H9 (cell line): Measurements from ENCODE around the gene PNPLA7. TPM values are rescaled to one million over a fixed set of nuclear protein-coding genes. Genes with fewer than 3 reads are reported as not detected.

ENCODE experiments used
- DNase-seq: peaks from one replicate; pipeline ENCODE4 v3.0.0-alpha.2; 2017
- H2AFZ ChIP-seq: one replicate; pipeline ENCODE4 v1.6.1; 2013; ENCODE audit warnings: mild to moderate bottlenecking, low read length, control low read depth, moderate library complexity
- H2AK5ac ChIP-seq: 2 replicates; pipeline ENCODE4 v1.6.1; 2013; ENCODE audit warnings: low read length, control low read depth, mixed read lengths; ENCODE audit not compliant: insufficient read length
- H2BK120ac ChIP-seq: one replicate; pipeline ENCODE4 v1.6.1; 2013; ENCODE audit warnings: low read depth, mild to moderate bottlenecking, low read length, control low read depth, inconsistent platforms; ENCODE audit not compliant: poor library complexity, severe bottlenecking
- H2BK12ac ChIP-seq: 2 replicates; pipeline ENCODE4 v1.6.1; 2013; ENCODE audit warnings: low read length, control low read depth, mixed read lengths, low read depth; ENCODE audit not compliant: insufficient read length
- H2BK15ac ChIP-seq: 2 replicates; pipeline ENCODE4 v1.6.1; 2013; ENCODE audit warnings: low read depth, low read length, control low read depth
- H2BK20ac ChIP-seq: one replicate; pipeline ENCODE4 v1.6.1; 2013; ENCODE audit warnings: low read depth, mild to moderate bottlenecking, low read length, control low read depth, inconsistent platforms; ENCODE audit not compliant: poor library complexity, severe bottlenecking
- H2BK5ac ChIP-seq: 2 replicates; pipeline ENCODE4 v1.6.1; 2013; ENCODE audit warnings: low read length, control low read depth, mixed read lengths; ENCODE audit not compliant: insufficient read length
- H3K14ac ChIP-seq: 2 replicates; pipeline ENCODE4 v1.6.1; 2013; ENCODE audit warnings: low read length, control low read depth; ENCODE audit not compliant: insufficient read depth
- H3K18ac ChIP-seq: 2 replicates; pipeline ENCODE4 v1.6.1; 2013; ENCODE audit warnings: low read depth, mild to moderate bottlenecking, mixed read lengths, low read length, control low read depth; ENCODE audit not compliant: insufficient read length
- H3K23ac ChIP-seq: 2 replicates; pipeline ENCODE4 v1.6.1; 2013; ENCODE audit warnings: low read length, control low read depth, mixed read lengths, low read depth; ENCODE audit not compliant: insufficient read length
- H3K23me2 ChIP-seq: 2 replicates; pipeline ENCODE4 v1.6.1; 2013; ENCODE audit warnings: low read depth, mild to moderate bottlenecking, mixed read lengths, low read length, control low read depth; ENCODE audit not compliant: insufficient read length, poor library complexity, severe bottlenecking
- H3K27ac ChIP-seq: 2 replicates; pipeline ENCODE4 v1.5.1; 2013; ENCODE audit warnings: low read length, control low read depth, mixed read lengths, low read depth; ENCODE audit not compliant: insufficient read length
- H3K27me3 ChIP-seq: 2 replicates; pipeline ENCODE4 v1.6.1; 2013; ENCODE audit warnings: low read length, control low read depth, inconsistent platforms; ENCODE audit not compliant: insufficient read depth
- H3K4ac ChIP-seq: 2 replicates; pipeline ENCODE4 v1.6.1; 2013; ENCODE audit warnings: low read depth, mild to moderate bottlenecking, control low read depth, inconsistent platforms, low read length, moderate library complexity
- H3K4me1 ChIP-seq: 2 replicates; pipeline ENCODE4 v1.6.1; 2013; ENCODE audit warnings: low read length, control low read depth, inconsistent platforms; ENCODE audit not compliant: insufficient read depth
- H3K4me2 ChIP-seq: 2 replicates; pipeline ENCODE4 v1.6.1; 2013; ENCODE audit warnings: low read length, control low read depth, mixed read lengths; ENCODE audit not compliant: insufficient read length, insufficient read depth
- H3K56ac ChIP-seq: 2 replicates; pipeline ENCODE4 v1.6.1; 2013; ENCODE audit warnings: low read depth, mild to moderate bottlenecking, mixed read lengths, low read length, control low read depth; ENCODE audit not compliant: insufficient read length
- H3K79me1 ChIP-seq: 2 replicates; pipeline ENCODE4 v1.6.1; 2013; ENCODE audit warnings: low read depth, mild to moderate bottlenecking, moderate library complexity, low read length, control low read depth, inconsistent platforms; ENCODE audit not compliant: insufficient read depth, poor library complexity, severe bottlenecking
- H3K79me2 ChIP-seq: 2 replicates; pipeline ENCODE4 v1.6.1; 2013; ENCODE audit warnings: low read length, control low read depth, inconsistent platforms; ENCODE audit not compliant: insufficient read depth
- H3K9ac ChIP-seq: 2 replicates; pipeline ENCODE4 v1.6.1; 2013; ENCODE audit warnings: low read length, control low read depth, mixed read lengths; ENCODE audit not compliant: insufficient read length; ENCODE audit errors: extremely low read depth
- H3K9me3 ChIP-seq: one replicate; pipeline ENCODE4 v1.6.1; 2013; ENCODE audit warnings: low read depth, low read length, inconsistent platforms; ENCODE audit not compliant: control insufficient read depth
- H3T11ph ChIP-seq: one replicate; pipeline ENCODE4 v1.6.1; 2013; ENCODE audit warnings: mild to moderate bottlenecking, low read length, control low read depth, inconsistent platforms
- H4K20me1 ChIP-seq: one replicate; pipeline ENCODE4 v1.6.1; 2013; ENCODE audit not compliant: control insufficient read depth, insufficient read length, insufficient read depth
- H4K5ac ChIP-seq: 2 replicates; pipeline ENCODE4 v1.6.1; 2013; ENCODE audit warnings: low read depth, mild to moderate bottlenecking, mixed read lengths, low read length, control low read depth; ENCODE audit not compliant: insufficient read length
- H4K8ac ChIP-seq: replicated peaks from 2 replicates; pipeline ENCODE4 v1.6.1; 2013; ENCODE audit warnings: low read length, control low read depth, mixed read lengths, low read depth; ENCODE audit not compliant: insufficient read length
- H4K91ac ChIP-seq: 2 replicates; pipeline ENCODE4 v1.6.1; 2013; ENCODE audit warnings: low read depth, mild to moderate bottlenecking, moderate library complexity, mixed read lengths, low read length, control low read depth; ENCODE audit not compliant: insufficient read length
- H3K27ac Mint-ChIP-seq, 3 experiments: 2 replicates in 2 of 3; 3 replicates in 1 of 3; pipeline ENCODE4 v1.8.0; 2020 to 2021; ENCODE audit warnings: mixed read lengths in 3 of 3, mild to moderate bottlenecking in 1 of 3, moderate library complexity in 1 of 3
- H3K27me3 Mint-ChIP-seq: 2 replicates; pipeline ENCODE4 v1.8.0; 2021; ENCODE audit warnings: low read depth, mild to moderate bottlenecking, moderate library complexity, mixed read lengths
- H3K36me3 Mint-ChIP-seq, 3 experiments: 2 replicates in 2 of 3; 3 replicates in 1 of 3; pipeline ENCODE4 v1.8.0; 2020 to 2021; ENCODE audit warnings: low read depth in 3 of 3, mixed read lengths in 3 of 3; ENCODE audit not compliant: insufficient read depth in 1 of 3
- H3K4me1 Mint-ChIP-seq, 2 experiments: 2 replicates each; pipeline ENCODE4 v1.8.0; 2020; ENCODE audit warnings: mixed read lengths in 2 of 2
- H3K4me3 Mint-ChIP-seq, 2 experiments: 2 replicates in 1 of 2; 3 replicates in 1 of 2; pipeline ENCODE4 v1.8.0; 2020 to 2021; ENCODE audit warnings: mild to moderate bottlenecking in 2 of 2, mixed read lengths in 2 of 2, moderate library complexity in 1 of 2
- H3K9me3 Mint-ChIP-seq, 2 experiments: 2 replicates in 1 of 2; 3 replicates in 1 of 2; pipeline ENCODE4 v1.8.0; 2020; ENCODE audit warnings: mild to moderate bottlenecking in 2 of 2, mixed read lengths in 2 of 2, moderate library complexity in 1 of 2
- CTCF ChIP-seq: fragments of 200-600 bp; sonication (generic); conservative IDR thresholded peaks from 3 replicates; pipeline ENCODE4 v1.8.0; 2021; ENCODE audit warnings: antibody characterized with exemption, mild to moderate bottlenecking
- WGBS: extraction: QIAGEN DNeasy Blood & Tissue Kit; methylation state at CpG from one replicate; pipeline ENCODE4 v1.1.7; 2013; ENCODE audit warnings: missing lambda C conversion rate, low lambda C conversion rate, mixed read lengths; ENCODE audit not compliant: insufficient read length; ENCODE audit errors: extremely low coverage; 5-methylcytosine and 5-hydroxymethylcytosine counted together
- total RNA-seq: library from RNA; stranded (reverse); gene quantifications from 2 replicates; pipeline ENCODE4 v1.2.1, GENCODE V29; 2021

Gene PNPLA7
- total RNA-seq, 1 experiment from 2014 or later = 1.8 TPM

GRCh38 chr9:137586854-137587253 lies 36.7 kb upstream of the PNPLA7 start:
- H3K9me3 ChIP-seq = no peaks in the 10 kb centered on the region

More at GRCh38 chr9:137586854-137587253, 36.7 kb upstream of the PNPLA7 start:
- Mint-ChIP-seq H3K36me3 (peaks cover 29 to 75% (median 61%) of the 10 kb centered on the region in 3 experiments; a peak in 6 of 7 replicates), H3K27me3 (peaks cover 6% of the 10 kb centered on the region), H3K9me3 (no peaks in the 10 kb centered on the region; a peak in 1 of 5 replicates), H3K27ac (no peak overlapping the region), H3K4me1 (peaks cover 8 to 15% of the 10 kb centered on the region in 2 experiments), H3K4me3 (no peak overlapping the region)
- Histone ChIP-seq H3K4ac (no peak overlapping the region), H4K5ac (no peak overlapping the region), H2AK5ac (no peak overlapping the region), H3K27me3 (no peaks in the 10 kb centered on the region), H2BK15ac (no peak overlapping the region), H3K4me1 (peaks cover 4% of the 10 kb centered on the region; the same call in 1 of the 2 replicates), H2AFZ (no peak overlapping the region), H3K79me2 (peaks cover 4% of the 10 kb centered on the region; the same call in 1 of the 2 replicates), H3K23ac (no peak overlapping the region), H3K4me2 (no peak overlapping the region), H2BK120ac (no peak overlapping the region), H3K27ac (no peak overlapping the region), H2BK20ac (no peak overlapping the region), H3K14ac (no peak overlapping the region), H3K18ac (no peak overlapping the region), H2BK5ac (no peak overlapping the region), H4K20me1 (no peaks in the 10 kb centered on the region), H3K9ac (no peak overlapping the region), H2BK12ac (no peak overlapping the region), H3T11ph (no peak overlapping the region), H3K23me2 (peaks cover 9% of the 10 kb centered on the region), H3K56ac (no peak overlapping the region), H4K8ac (no peak overlapping the region), H3K79me1 (peaks cover 6% of the 10 kb centered on the region), H4K91ac (no peak overlapping the region)
- no peak for DNase-seq
- TF ChIP-seq CTCF = no peak
- no CpG with 5 or more reads among the region's 14 CpGs for WGBS
